IMR-90 (cell line): ENCODE measurements around the gene PIAS4. TPM values are rescaled to one million over a fixed set of nuclear protein-coding genes. Genes with fewer than 3 reads are reported as not detected.

Source experiments
- ATAC-seq: fragments of 200-7000 bp; cut with Tn5 transposase; 2 replicates; pipeline ENCODE4 v1.9.1; 2020; ENCODE audit warnings: low read depth, mild to moderate bottlenecking, moderate library complexity
- BruUV-seq: library from RNA; stranded (reverse); fragments of 400-500 nt; replicated peaks from 2 replicates; lab custom pipeline; 2021; lab: Mats Ljungman, UMichigan
- CTCF ChIA-PET: fragments of 300-600 bp; formaldehyde crosslinking; extraction: SDS; loops from one replicate; lab custom pipeline; 2021; ENCODE audit warnings: antibody characterized with exemption; lab: Yijun Ruan, JAX
- POLR2A ChIA-PET: fragments of 300-600 bp; sonication (Branson Sonifier 250); formaldehyde crosslinking; loops from one replicate; lab custom pipeline; 2022; ENCODE audit warnings: antibody characterized with exemption; ENCODE audit not compliant: unreplicated experiment; lab: Charles Lee
- DNase-seq: peaks from one replicate; pipeline ENCODE4 v3.0.0; 2013
- H2AFZ ChIP-seq: replicated peaks from 2 replicates; pipeline ENCODE3; 2013; ENCODE audit warnings: low read length, mild to moderate bottlenecking; ENCODE audit not compliant: poor library complexity
- H2AK5ac ChIP-seq: 2 replicates; pipeline ENCODE4 v1.6.1; 2013; ENCODE audit warnings: low read depth, low read length, inconsistent platforms
- H2AK9ac ChIP-seq: replicated peaks from 2 replicates; pipeline ENCODE3; 2013; ENCODE audit warnings: mild to moderate bottlenecking, low read depth, low read length, moderate library complexity; ENCODE audit not compliant: poor library complexity
- H2BK120ac ChIP-seq: 2 replicates; pipeline ENCODE4 v1.6.1; 2013; ENCODE audit warnings: low read depth, low read length, inconsistent platforms
- H2BK15ac ChIP-seq: 3 replicates; pipeline ENCODE4 v1.6.1; 2013; ENCODE audit warnings: low read depth, low read length, inconsistent platforms
- H2BK20ac ChIP-seq: 2 replicates; pipeline ENCODE4 v1.6.1; 2013; ENCODE audit warnings: low read depth, mild to moderate bottlenecking, inconsistent platforms, low read length, moderate library complexity
- H2BK5ac ChIP-seq: 2 replicates; pipeline ENCODE4 v1.6.1; 2013; ENCODE audit warnings: mild to moderate bottlenecking, low read depth, low read length, inconsistent platforms; ENCODE audit not compliant: poor library complexity, severe bottlenecking
- H3K14ac ChIP-seq: replicated peaks from 2 replicates; pipeline ENCODE4 v1.6.1; 2013; ENCODE audit warnings: low read depth, low read length, inconsistent platforms
- H3K18ac ChIP-seq: 2 replicates; pipeline ENCODE4 v1.6.1; 2013; ENCODE audit warnings: low read depth, low read length, control low read depth
- H3K23ac ChIP-seq: 2 replicates; pipeline ENCODE4 v1.6.1; 2013; ENCODE audit warnings: low read depth, low read length, inconsistent platforms
- H3K27ac ChIP-seq: 2 replicates; pipeline ENCODE4 v1.5.1; 2013; ENCODE audit warnings: mild to moderate bottlenecking, control low read depth, low read length; ENCODE audit not compliant: insufficient read depth
- H3K27me3 ChIP-seq: 2 replicates; pipeline ENCODE4 v1.6.1; 2013; ENCODE audit warnings: low read length; ENCODE audit not compliant: control insufficient read depth, insufficient read depth
- H3K36me3 ChIP-seq: 2 replicates; pipeline ENCODE4 v1.6.1; 2013; ENCODE audit warnings: low read length, mixed read lengths; ENCODE audit not compliant: control insufficient read depth, insufficient read depth
- H3K4ac ChIP-seq: 2 replicates; pipeline ENCODE4 v1.6.1; 2013; ENCODE audit warnings: low read depth, low read length, inconsistent platforms
- H3K4me1 ChIP-seq: 2 replicates; pipeline ENCODE4 v1.6.1; 2013; ENCODE audit warnings: low read length, mixed read lengths; ENCODE audit not compliant: control insufficient read depth, insufficient read depth
- H3K4me2 ChIP-seq: 2 replicates; pipeline ENCODE4 v1.6.1; 2013; ENCODE audit warnings: low read depth, mild to moderate bottlenecking, control low read depth, low read length, moderate library complexity
- H3K4me3 ChIP-seq: 2 replicates; pipeline ENCODE4 v1.5.1; 2013; ENCODE audit warnings: low read depth, mild to moderate bottlenecking, control low read depth, low read length, moderate library complexity; ENCODE audit not compliant: insufficient read depth
- H3K56ac ChIP-seq: 2 replicates; pipeline ENCODE4 v1.6.1; 2013; ENCODE audit warnings: low read length, inconsistent platforms; ENCODE audit not compliant: insufficient read depth; ENCODE audit errors: extremely low read depth
- H3K79me1 ChIP-seq, 2 experiments: 2 replicates each; pipeline ENCODE4 v1.6.1; 2013; ENCODE audit warnings: low read length in 2 of 2, inconsistent platforms in 1 of 2, low read depth in 1 of 2
- H3K9ac ChIP-seq: 2 replicates; pipeline ENCODE4 v1.6.1; 2013; ENCODE audit warnings: low read depth, low read length, control low read depth
- H3K9me1 ChIP-seq: 2 replicates; pipeline ENCODE4 v1.6.1; 2013; ENCODE audit warnings: low read length, inconsistent platforms; ENCODE audit not compliant: insufficient read depth
- H3K9me3 ChIP-seq: 2 replicates; pipeline ENCODE4 v1.6.1; 2013; ENCODE audit warnings: low read length; ENCODE audit not compliant: control insufficient read depth, insufficient read depth
- H4K20me1 ChIP-seq: 2 replicates; pipeline ENCODE4 v1.6.1; 2013; ENCODE audit warnings: low read length, inconsistent platforms; ENCODE audit not compliant: insufficient read depth
- H4K5ac ChIP-seq: 2 replicates; pipeline ENCODE4 v1.6.1; 2013; ENCODE audit warnings: mild to moderate bottlenecking, low read depth, low read length, control low read depth
- H4K8ac ChIP-seq, 2 experiments: 2 replicates each; pipeline ENCODE4 v1.6.1; 2013; ENCODE audit warnings: low read depth in 2 of 2, low read length in 2 of 2, control low read depth in 1 of 2, inconsistent platforms in 1 of 2
- H4K91ac ChIP-seq: 2 replicates; pipeline ENCODE4 v1.6.1; 2013; ENCODE audit warnings: low read depth, low read length, inconsistent platforms; ENCODE audit not compliant: insufficient read depth
- CEBPB ChIP-seq: IDR thresholded peaks from 2 replicates; pipeline ENCODE4 v1.6.1; 2012; ENCODE audit warnings: low read depth, low read length, improper control_type of control experiment
- RCOR1 ChIP-seq: IDR thresholded peaks from 2 replicates; pipeline ENCODE4 v1.6.1; 2012; ENCODE audit warnings: mild to moderate bottlenecking, low read length, improper control_type of control experiment; ENCODE audit not compliant: insufficient replicate concordance
- RFX5 ChIP-seq: IDR thresholded peaks from 2 replicates; pipeline ENCODE4 v1.8.0; 2012; ENCODE audit warnings: low read depth, mild to moderate bottlenecking, low read length, moderate library complexity
- SMC3 ChIP-seq: fragments of 150-350 bp; IDR thresholded peaks from 2 replicates; pipeline ENCODE4 v1.6.1; 2016; ENCODE audit warnings: low read depth, mild to moderate bottlenecking, antibody characterized with exemption, low read length, moderate library complexity
- WGBS, 2 experiments: methylation state at CpG; one replicate each; pipeline versions ENCODE4 v1.1.5 to v1.1.7; 2013; ENCODE audit warnings: missing lambda C conversion rate in 2 of 2; ENCODE audit not compliant: insufficient read length in 1 of 2; ENCODE audit errors: extremely low coverage in 2 of 2; 5-methylcytosine and 5-hydroxymethylcytosine counted together
- dilution Hi-C: fragments of 300-500 bp; cut with HindIII; formaldehyde crosslinking; loops from one replicate; pipeline ENCODE4 v1.14.3; 2018; ENCODE audit warnings: low sequenced_read_pairs; ENCODE audit not compliant: unreplicated experiment
- in situ Hi-C: fragments of 300-500 bp; cut with MboI; formaldehyde crosslinking; loops from 3 replicates; pipeline ENCODE4 v1.14.3; 2019; ENCODE audit warnings: low sequenced_read_pairs, inconsistent platforms, mixed read lengths
- intact Hi-C: fragments of 100-400 bp; cut with micrococcal nuclease; formaldehyde crosslinking; loops from 2 replicates; pipeline ENCODE4 v1.10.0; 2022
- polyA plus RNA-seq, 3 experiments: library from polyadenylated mRNA; depleted of rRNA; stranded (reverse); fragments of >200 nt; gene quantifications; 2 replicates each; pipeline ENCODE4 v1.2.3, GENCODE V29; 2012; ENCODE audit warnings: low replicate concordance in 1 of 3
- total RNA-seq: library from RNA; depleted of rRNA; stranded (reverse); fragments of >200 nt; gene quantifications from 2 replicates; pipeline ENCODE4 v1.2.3, GENCODE V29; 2012
- TF ChIP-seq, protein P1 (sequence below): fragments of 150-350 bp; IDR thresholded peaks from 2 replicates; pipeline ENCODE4 v1.6.1; 2017; ENCODE audit warnings: mild to moderate bottlenecking, antibody characterized with exemption, low read length, low read depth

PIAS4 gene
- total and polyA plus RNA-seq, 2 of the 4 experiments (the other 2 are of a cell fraction), result 12.1 to 13.6 TPM

- Histone ChIP-seq H4K20me1 (peaks cover 95% of the 10 kb centered on the region), H3K4ac (no peak overlapping the region), H2BK15ac (no peak overlapping the region), H3K36me3 (peaks cover 81% of the 10 kb centered on the region), H4K91ac (no peak overlapping the region), H3K4me3 (no peak overlapping the region), H2AFZ (no peak overlapping the region), H2AK9ac (no peak overlapping the region), H3K9ac (no peak overlapping the region), H3K9me3 (no peaks in the 10 kb centered on the region), H4K8ac (no peak overlapping the region), H3K4me2 (no peak overlapping the region), H3K14ac (no peak overlapping the region), H2BK5ac (no peak overlapping the region), H3K18ac (no peak overlapping the region), H3K9me1 (0 out of 2 replicates have a peak, but pooled peaks cover 16% of the 10 kb centered on the region), H4K5ac (no peak overlapping the region), H3K27ac (no peak overlapping the region), H3K79me1 (peaks cover 9 to 74% of the 10 kb centered on the region in 2 experiments), H3K23ac (no peak overlapping the region), H2BK120ac (no peak overlapping the region), H3K4me1 (peaks cover 9% of the 10 kb centered on the region), H2AK5ac (no peak overlapping the region), H3K56ac (no peak overlapping the region), H2BK20ac (no peak overlapping the region), H3K27me3 (no peaks in the 10 kb centered on the region)
- BruUV-seq, result no TSS peak
- DNase-seq (no peak), ATAC-seq (no peak)
- intact Hi-C loops, result no loop called here
- CTCF ChIA-PET, result no interaction called here
- WGBS, 2 experiments, result 99% methylated on average over 12 of the region's 35 CpGs; no CpG with 5 or more reads in 1 of the 2 experiments
- dilution Hi-C loops, result no loop called here
- in situ Hi-C loops, result no loop called here
- POLR2A ChIA-PET, result interaction anchor here (0.6 kb wide), 1 partner anchor 12 kb away, joined by 12 read pairs; no protein-coding TSS in a partner anchor
- TF ChIP-seq, protein P1, sequence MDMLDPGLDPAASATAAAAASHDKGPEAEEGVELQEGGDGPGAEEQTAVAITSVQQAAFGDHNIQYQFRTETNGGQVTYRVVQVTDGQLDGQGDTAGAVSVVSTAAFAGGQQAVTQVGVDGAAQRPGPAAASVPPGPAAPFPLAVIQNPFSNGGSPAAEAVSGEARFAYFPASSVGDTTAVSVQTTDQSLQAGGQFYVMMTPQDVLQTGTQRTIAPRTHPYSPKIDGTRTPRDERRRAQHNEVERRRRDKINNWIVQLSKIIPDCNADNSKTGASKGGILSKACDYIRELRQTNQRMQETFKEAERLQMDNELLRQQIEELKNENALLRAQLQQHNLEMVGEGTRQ, result no peak
- no peak for TF ChIP-seq RFX5
- no peak for TF ChIP-seq RCOR1
- no peak for TF ChIP-seq CEBPB
- TF ChIP-seq SMC3, result no peak
Measured at GRCh38 chr19:3963458-3964255, 43.9 kb upstream of the PIAS4 start.
